Activated T-cell treated with anti-CD3 and anti-CD28 coated beads, Interleukin-2, amount 50 U/mL, for 4 hours (primary cell): ENCODE results near the gene RAD9B. TPM values are rescaled to one million over a fixed set of nuclear protein-coding genes. Genes with fewer than 3 reads are reported as not detected.

ENCODE experiments used
- total RNA-seq, 3 donors: library from RNA; stranded (reverse); gene quantifications; one replicate each; pipeline ENCODE4 v1.2.1, GENCODE V29; 2021

The RAD9B gene
- total RNA-seq, 3 donors from 2014 or later, result 0.34 to 0.73 (median 0.51) TPM

Other genes starting within 250 kb of the RAD9B start
- gene ATP2A2, start 221.1 kb upstream of the RAD9B start, total RNA-seq, result 100 to 1,000 TPM; 240 to 245 (median 241) TPM
- 10 to 100 TPM; 54.6 to 61.5 (median 58.4) TPM for gene ANAPC7, start 98.6 kb upstream of the RAD9B start, total RNA-seq
- 100 to 1,000 TPM; 217 to 229 (median 225) TPM for gene ARPC3, start 52.0 kb upstream of the RAD9B start, total RNA-seq
- 10 to 100 TPM; 66.1 to 75.8 (median 72.1) TPM for gene GPN3, start 34.1 kb upstream of the RAD9B start, total RNA-seq
- gene FAM216A, start 33.5 kb upstream of the RAD9B start, total RNA-seq, result 10 to 100 TPM; 33.9 to 47.7 (median 41.7) TPM
- gene VPS29, start 220 bp upstream of the RAD9B start, total RNA-seq, result 10 to 100 TPM; 70.7 to 78.4 (median 76.1) TPM
- gene PPTC7, start 81.0 kb downstream of the RAD9B start, total RNA-seq, result 10 to 100 TPM; 74.2 to 76.4 (median 74.4) TPM
- 1 to 10 TPM; 3.5 to 4.4 (median 3.6) TPM for gene TCTN1, start 111.8 kb downstream of the RAD9B start, total RNA-seq
- gene HVCN1, start 186.8 kb downstream of the RAD9B start, total RNA-seq, result 1 to 10 TPM; 6.1 to 8.1 (median 7.2) TPM
- 100 to 1,000 TPM; 345 to 413 (median 354) TPM for gene PPP1CC, start 240.6 kb downstream of the RAD9B start, total RNA-seq